GM12878 (cell line): ENCODE measurements around the gene MRPL41. TPM values are rescaled to one million over a fixed set of nuclear protein-coding genes. Genes with fewer than 3 reads are reported as not detected.

ENCODE experiments used
- ATAC-seq: fragments of 200-7000 bp; cut with Tn5 transposase; 3 replicates; pipeline ENCODE4 v1.9.1; 2020; ENCODE audit warnings: mild to moderate bottlenecking, moderate library complexity
- BruUV-seq: library from RNA; stranded (reverse); fragments of 400-500 nt; replicated peaks from 2 replicates; lab custom pipeline; 2021; lab: Mats Ljungman, UMichigan
- CTCF ChIA-PET: fragments of 300-600 bp; sonication (Branson Sonifier 250); formaldehyde crosslinking; extraction: SDS; loops from one replicate; lab custom pipeline; 2021; ENCODE audit warnings: inconsistent platforms; lab: Yijun Ruan, JAX
- POLR2A ChIA-PET: fragments of 350-600 bp; formaldehyde crosslinking; extraction: SDS; loops from one replicate; lab custom pipeline; 2021; ENCODE audit warnings: inconsistent platforms; lab: Charles Lee
- RAD21 ChIA-PET: fragments of 300-600 bp; sonication (Branson Sonifier 250); formaldehyde crosslinking; loops from one replicate; lab custom pipeline; 2023; ENCODE audit warnings: antibody characterized with exemption; ENCODE audit not compliant: unreplicated experiment; lab: Charles Lee
- SMC1A ChIA-PET: fragments of 300-600 bp; sonication (Branson Sonifier 250); formaldehyde crosslinking; loops from one replicate; lab custom pipeline; 2023; ENCODE audit not compliant: unreplicated experiment, uncharacterized antibody; lab: Charles Lee
- DNase-seq: peaks from one replicate; pipeline ENCODE4 v3.0.0-alpha.2; 2011; ENCODE audit warnings: low read depth, low spot score
- FAIRE-seq: peaks from 3 replicates; lab custom pipeline; 2011; peaks lifted over from hg19 to GRCh38; lab: Jason Lieb, UNC
- H2AFZ ChIP-seq: 2 replicates; pipeline ENCODE4 v1.6.0; 2011; ENCODE audit warnings: low read depth, low read length, control low read depth; ENCODE audit not compliant: control insufficient read depth
- H3K27ac ChIP-seq: 2 replicates; pipeline ENCODE4 v1.5.1; 2011; ENCODE audit warnings: control low read depth; ENCODE audit not compliant: control insufficient read depth, insufficient read depth
- H3K27me3 ChIP-seq, 2 experiments: replicated peaks in 1 of 2; 2 replicates each; pipeline versions ENCODE4 v1.6.0 to v1.6.1; 2011; ENCODE audit warnings: low read length in 1 of 2; ENCODE audit not compliant: control insufficient read depth in 2 of 2, insufficient read depth in 2 of 2
- H3K36me3 ChIP-seq, 2 experiments: 2 replicates each; pipeline ENCODE4 v1.5.1; 2011; ENCODE audit warnings: low read length in 1 of 2; ENCODE audit not compliant: control insufficient read depth in 2 of 2, insufficient read depth in 2 of 2
- H3K4me1 ChIP-seq: 2 replicates; pipeline ENCODE4 v1.6.1; 2011; ENCODE audit warnings: mild to moderate bottlenecking, low read length, moderate library complexity, mixed read lengths; ENCODE audit not compliant: control insufficient read depth, insufficient read depth
- H3K4me2 ChIP-seq: 2 replicates; pipeline ENCODE4 v1.6.0; 2011; ENCODE audit warnings: control low read depth; ENCODE audit not compliant: control insufficient read depth, insufficient read depth
- H3K4me3 ChIP-seq: fragments of 200-600 bp; sonication (generic); 2 replicates; pipeline ENCODE4 v1.5.1; 2016
- H3K79me2 ChIP-seq: 2 replicates; pipeline ENCODE4 v1.6.0; 2011; ENCODE audit warnings: low read length; ENCODE audit not compliant: control insufficient read depth, insufficient read depth
- H3K9ac ChIP-seq: 2 replicates; pipeline ENCODE4 v1.8.0; 2011; ENCODE audit warnings: low read length, control low read depth, mixed read lengths; ENCODE audit not compliant: control insufficient read depth, insufficient read depth
- H3K9me3 ChIP-seq: replicated peaks from 3 replicates; pipeline ENCODE4 v1.5.1; 2011; ENCODE audit warnings: mild to moderate bottlenecking, low read length; ENCODE audit not compliant: control insufficient read depth, insufficient read depth
- H4K20me1 ChIP-seq: 2 replicates; pipeline ENCODE4 v1.6.0; 2011; ENCODE audit not compliant: control insufficient read depth, insufficient read depth
- BHLHE40 ChIP-seq, 2 experiments: fragments of 450-650 bp in 1 of 2; IDR thresholded peaks; 2 replicates each; pipeline ENCODE4 v1.6.1; 2011 to 2017; ENCODE audit warnings: low read depth in 2 of 2, borderline replicate concordance in 1 of 2, improper control_type of control experiment in 1 of 2, low read length in 1 of 2, mild to moderate bottlenecking in 1 of 2
- CBFB ChIP-seq: IDR thresholded peaks from 2 replicates; pipeline ENCODE4 v1.6.1; 2016; ENCODE audit warnings: antibody characterized with exemption, low read depth
- ETV6 ChIP-seq, 2 experiments: fragments of 450-650 bp in 1 of 2; IDR thresholded peaks in 1 of 2; conservative IDR thresholded peaks in 1 of 2; 2 replicates each; pipeline ENCODE4 v1.6.1; 2014; ENCODE audit warnings: antibody characterized with exemption in 1 of 2, borderline replicate concordance in 1 of 2, low read depth in 1 of 2, mild to moderate bottlenecking in 1 of 2, moderate library complexity in 1 of 2
- IRF5 ChIP-seq: fragments of 450-650 bp; IDR thresholded peaks from 2 replicates; pipeline ENCODE4 v1.6.1; 2017; ENCODE audit warnings: borderline replicate concordance
- MXI1 ChIP-seq: fragments of 150-350 bp; IDR thresholded peaks from 2 replicates; pipeline ENCODE4 v1.6.1; 2011; ENCODE audit warnings: low read depth, mild to moderate bottlenecking, inconsistent platforms, low read length, improper control_type of control experiment
- MYB ChIP-seq: fragments of 150-350 bp; IDR thresholded peaks from 2 replicates; pipeline ENCODE4 v1.6.1; 2014; ENCODE audit warnings: mild to moderate bottlenecking, low read depth, low read length, borderline replicate concordance
- NR2C2 ChIP-seq: IDR thresholded peaks from 2 replicates; pipeline ENCODE4 v1.6.1; 2011; ENCODE audit warnings: borderline replicate concordance, low read depth; ENCODE audit not compliant: control insufficient read depth, insufficient read length
- PAX8 ChIP-seq: fragments of 450-650 bp; IDR thresholded peaks from 2 replicates; pipeline ENCODE4 v1.6.1; 2017; ENCODE audit warnings: mild to moderate bottlenecking, moderate library complexity
- POU2F2 ChIP-seq: IDR thresholded peaks from 3 replicates; pipeline ENCODE4 v1.6.1; 2011; ENCODE audit warnings: low read depth, mild to moderate bottlenecking, low read length, borderline replicate concordance
- SIN3A ChIP-seq: IDR thresholded peaks from 2 replicates; pipeline ENCODE4 v1.6.1; 2012; ENCODE audit warnings: low read depth, low read length, improper control_type of control experiment
- SMARCA5 ChIP-seq: fragments of 450-650 bp; IDR thresholded peaks from 2 replicates; pipeline ENCODE4 v1.6.1; 2017; ENCODE audit warnings: mild to moderate bottlenecking
- WGBS: methylation state at CpG from one replicate; pipeline ENCODE4 v1.1.6; 2016; ENCODE audit warnings: low lambda C conversion rate; ENCODE audit not compliant: insufficient replicate concordance, insufficient coverage; ENCODE audit errors: missing lambda C conversion rate; 5-methylcytosine and 5-hydroxymethylcytosine counted together
- in situ Hi-C: fragments of 300-500 bp; cut with MboI; formaldehyde crosslinking; loops from 9 replicates; pipeline ENCODE4 v1.14.3; 2018; ENCODE audit warnings: mixed read lengths
- intact Hi-C: fragments of 100-400 bp; cut with micrococcal nuclease; formaldehyde crosslinking; loops from one replicate; pipeline ENCODE4 v1.14.2; 2022; ENCODE audit not compliant: unreplicated experiment
- polyA plus RNA-seq, 11 experiments: library from polyadenylated mRNA; depleted of rRNA in 4 of 11; unstranded in 6 of 11; stranded (reverse) in 5 of 11; fragments of >200 nt; fragmentation: Nextera tagmentation in 4 of 11; fragmentation: Illumina TruSeq in 1 of 11; extraction: Ambion mirVana in 4 of 11; extraction: Trizol in 1 of 11; gene quantifications; 1 replicate in 1 of 11; 2 replicates in 10 of 11; pipeline versions ENCODE4 v1.2.1 to v1.2.3, GENCODE V29; 2011 to 2016; ENCODE audit warnings: inconsistent platforms in 2 of 11, missing spikeins in 2 of 11, low read depth in 1 of 11
- total RNA-seq, 4 experiments: library from RNA; depleted of rRNA in 3 of 4; stranded (reverse); fragments of >200 nt in 3 of 4; fragmentation: Illumina TruSeq in 1 of 4; extraction: Trizol in 1 of 4; gene quantifications; 2 replicates each; pipeline versions ENCODE4 v1.2.1 to v1.2.3, GENCODE V29; 2013 to 2021
- TF ChIP-seq, protein P1 (sequence below): fragments of 450-650 bp; conservative IDR thresholded peaks from 2 replicates; pipeline ENCODE4 v1.6.1; 2017; ENCODE audit warnings: mild to moderate bottlenecking, moderate library complexity
- TF ChIP-seq, protein P2 (sequence below): fragments of 450-650 bp; IDR thresholded peaks from 2 replicates; pipeline ENCODE4 v1.6.1; 2018; ENCODE audit warnings: borderline replicate concordance, mild to moderate bottlenecking; ENCODE audit not compliant: partially characterized antibody
- TF ChIP-seq, protein P3 (sequence below): IDR thresholded peaks from 2 replicates; pipeline ENCODE4 v1.6.1; 2011; ENCODE audit warnings: mild to moderate bottlenecking, low read depth, low read length, moderate library complexity; ENCODE audit not compliant: insufficient replicate concordance

MRPL41 gene
- total and polyA plus RNA-seq, 10 of the 15 experiments (the other 5 are each of a cell fraction or from before 2014, with no cell fraction given): 1.3 to 116 (median 40.1) TPM

DNA sequence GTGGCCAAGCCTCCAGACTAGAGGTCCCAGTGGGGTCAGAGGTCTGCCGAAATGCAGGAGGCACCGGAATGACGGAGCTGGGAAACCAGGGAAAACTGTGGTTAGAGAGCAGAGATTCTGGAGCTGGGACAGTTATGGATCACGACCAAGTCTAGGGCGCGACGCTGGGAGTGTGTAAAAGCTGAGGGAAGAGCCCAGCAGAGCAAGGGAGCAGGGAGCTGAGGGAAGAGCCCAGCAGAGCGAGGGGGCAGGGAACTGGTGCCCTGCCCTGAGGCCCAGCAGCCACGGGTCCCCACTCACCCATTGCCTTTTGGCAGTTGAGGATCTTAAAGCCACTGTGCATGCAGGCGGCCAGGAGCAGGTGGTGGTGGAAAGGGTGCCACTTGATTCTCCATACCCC, 12.5 kb downstream of the MRPL41 start:
- H3K9ac ChIP-seq: no peak overlapping the region
- no peaks in the 10 kb centered on the region for H3K27me3 ChIP-seq
- H3K4me1 ChIP-seq: no peaks in the 10 kb centered on the region
- H3K9me3 ChIP-seq: no peaks in the 10 kb centered on the region
- no peak overlapping the region for H3K27ac ChIP-seq
- no peak overlapping the region for H2AFZ ChIP-seq
- ChIA-PET SMC1A (interaction anchor here (0.9 kb wide), 1 partner anchor 29 kb away, joined by 3 read pairs; no protein-coding TSS in a partner anchor), POLR2A (no interaction called here), RAD21 (no interaction called here), CTCF (interaction anchor here (0.7 to 1.5 kb wide), 3 partner anchors 13 to 39 kb away, joined by 3 to 4 read pairs (median 3); no protein-coding TSS in a partner anchor)
- FAIRE-seq (no peak), DNase-seq (no peak), ATAC-seq (no peak)
- no peak overlapping the region for H3K4me3 ChIP-seq
- no TSS peak for BruUV-seq
- H4K20me1 ChIP-seq: no peaks in the 10 kb centered on the region
- intact Hi-C loops (no loop called here), in situ Hi-C loops (no loop called here)
- H3K36me3 ChIP-seq: peaks cover 4 to 9% of the 10 kb centered on the region in 2 experiments
- H3K4me2 ChIP-seq: no peak overlapping the region
- H3K79me2 ChIP-seq: no peaks in the 10 kb centered on the region
- whole genome bisulfite sequencing: 96% methylated on average over 10 of the region's 10 CpGs
- TF ChIP-seq PAX8: no peak
- TF ChIP-seq, protein P1, sequence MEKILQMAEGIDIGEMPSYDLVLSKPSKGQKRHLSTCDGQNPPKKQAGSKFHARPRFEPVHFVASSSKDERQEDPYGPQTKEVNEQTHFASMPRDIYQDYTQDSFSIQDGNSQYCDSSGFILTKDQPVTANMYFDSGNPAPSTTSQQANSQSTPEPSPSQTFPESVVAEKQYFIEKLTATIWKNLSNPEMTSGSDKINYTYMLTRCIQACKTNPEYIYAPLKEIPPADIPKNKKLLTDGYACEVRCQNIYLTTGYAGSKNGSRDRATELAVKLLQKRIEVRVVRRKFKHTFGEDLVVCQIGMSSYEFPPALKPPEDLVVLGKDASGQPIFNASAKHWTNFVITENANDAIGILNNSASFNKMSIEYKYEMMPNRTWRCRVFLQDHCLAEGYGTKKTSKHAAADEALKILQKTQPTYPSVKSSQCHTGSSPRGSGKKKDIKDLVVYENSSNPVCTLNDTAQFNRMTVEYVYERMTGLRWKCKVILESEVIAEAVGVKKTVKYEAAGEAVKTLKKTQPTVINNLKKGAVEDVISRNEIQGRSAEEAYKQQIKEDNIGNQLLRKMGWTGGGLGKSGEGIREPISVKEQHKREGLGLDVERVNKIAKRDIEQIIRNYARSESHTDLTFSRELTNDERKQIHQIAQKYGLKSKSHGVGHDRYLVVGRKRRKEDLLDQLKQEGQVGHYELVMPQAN: no peak
- no peak for TF ChIP-seq MYB
- no peak for TF ChIP-seq SMARCA5
- TF ChIP-seq POU2F2: no peak
- TF ChIP-seq, protein P2, sequence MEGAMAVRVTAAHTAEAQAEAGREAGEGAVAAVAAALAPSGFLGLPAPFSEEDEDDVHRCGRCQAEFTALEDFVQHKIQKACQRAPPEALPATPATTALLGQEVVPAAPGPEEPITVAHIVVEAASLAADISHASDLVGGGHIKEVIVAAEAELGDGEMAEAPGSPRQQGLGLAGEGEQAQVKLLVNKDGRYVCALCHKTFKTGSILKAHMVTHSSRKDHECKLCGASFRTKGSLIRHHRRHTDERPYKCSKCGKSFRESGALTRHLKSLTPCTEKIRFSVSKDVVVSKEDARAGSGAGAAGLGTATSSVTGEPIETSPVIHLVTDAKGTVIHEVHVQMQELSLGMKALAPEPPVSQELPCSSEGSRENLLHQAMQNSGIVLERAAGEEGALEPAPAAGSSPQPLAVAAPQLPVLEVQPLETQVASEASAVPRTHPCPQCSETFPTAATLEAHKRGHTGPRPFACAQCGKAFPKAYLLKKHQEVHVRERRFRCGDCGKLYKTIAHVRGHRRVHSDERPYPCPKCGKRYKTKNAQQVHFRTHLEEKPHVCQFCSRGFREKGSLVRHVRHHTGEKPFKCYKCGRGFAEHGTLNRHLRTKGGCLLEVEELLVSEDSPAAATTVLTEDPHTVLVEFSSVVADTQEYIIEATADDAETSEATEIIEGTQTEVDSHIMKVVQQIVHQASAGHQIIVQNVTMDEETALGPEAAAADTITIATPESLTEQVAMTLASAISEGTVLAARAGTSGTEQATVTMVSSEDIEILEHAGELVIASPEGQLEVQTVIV: no peak
- TF ChIP-seq SIN3A: no peak
- no peak for TF ChIP-seq BHLHE40 (IDR thresholded peaks at IDR 0.05; ENCODE audit: borderline replicate concordance in 1 of 2, low read depth in 2 of 2, low read length in 1 of 2)
- TF ChIP-seq MXI1: no peak
- TF ChIP-seq IRF5: no peak
- TF ChIP-seq ETV6 (conservative IDR thresholded peaks at IDR 0.05 in 1 of 2, IDR thresholded peaks at IDR 0.05 in 1 of 2; ENCODE audit: borderline replicate concordance in 1 of 2, low read depth in 1 of 2): no peak
- no peak for TF ChIP-seq CBFB
- no peak for TF ChIP-seq NR2C2
- TF ChIP-seq, protein P3, sequence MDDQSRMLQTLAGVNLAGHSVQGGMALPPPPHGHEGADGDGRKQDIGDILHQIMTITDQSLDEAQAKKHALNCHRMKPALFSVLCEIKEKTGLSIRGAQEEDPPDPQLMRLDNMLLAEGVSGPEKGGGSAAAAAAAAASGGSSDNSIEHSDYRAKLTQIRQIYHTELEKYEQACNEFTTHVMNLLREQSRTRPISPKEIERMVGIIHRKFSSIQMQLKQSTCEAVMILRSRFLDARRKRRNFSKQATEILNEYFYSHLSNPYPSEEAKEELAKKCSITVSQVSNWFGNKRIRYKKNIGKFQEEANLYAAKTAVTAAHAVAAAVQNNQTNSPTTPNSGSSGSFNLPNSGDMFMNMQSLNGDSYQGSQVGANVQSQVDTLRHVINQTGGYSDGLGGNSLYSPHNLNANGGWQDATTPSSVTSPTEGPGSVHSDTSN: no peak
